Measurements from ENCODE around the gene TGFBI. TPM values are rescaled to one million over a fixed set of nuclear protein-coding genes. Genes with fewer than 3 reads are reported as not detected.

TGFBI gene
- total RNA-seq, 1 donor from 2014 or later: 27.9 TPM

DNA sequence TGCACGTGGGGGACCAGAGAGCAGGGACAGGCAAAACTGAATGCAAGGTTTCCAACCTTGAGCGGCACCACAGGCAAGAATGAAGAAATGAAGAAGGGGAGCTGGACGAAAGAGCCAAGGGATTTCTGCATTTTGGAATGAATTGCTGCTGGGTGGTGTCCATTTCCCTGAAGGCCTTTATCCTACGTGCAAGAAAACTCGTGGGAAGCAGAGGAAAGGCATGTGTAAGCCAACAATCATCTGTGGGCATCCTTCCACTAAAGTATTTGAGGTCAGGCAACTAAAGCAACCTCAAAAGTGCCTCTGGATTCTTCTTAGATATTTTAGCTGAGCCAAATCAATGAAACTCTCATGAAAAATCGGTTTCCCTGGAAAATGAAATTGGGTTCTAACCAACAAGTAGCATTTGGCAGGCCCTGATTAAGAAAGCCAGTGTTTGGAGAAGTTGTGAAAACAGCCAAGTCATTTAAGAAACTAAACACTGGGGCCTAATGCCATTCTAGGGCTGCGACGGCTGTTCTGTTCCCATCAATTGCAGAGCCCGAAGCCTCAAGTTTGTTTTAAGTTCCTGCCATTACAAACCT lies 4.7 kb upstream of the TGFBI start:
- Mint-ChIP-seq H3K4me3 (ENCODE audit: unreplicated experiment) (no peak overlapping the region), H3K9me3 (ENCODE audit: unreplicated experiment) (no peaks in the 10 kb centered on the region), H3K36me3 (ENCODE audit: low read depth, unreplicated experiment) (no peaks in the 10 kb centered on the region), H3K4me1 (ENCODE audit: unreplicated experiment) (peaks cover 6% of the 10 kb centered on the region), H3K27ac (ENCODE audit: unreplicated experiment) (no peak overlapping the region), H3K27me3 (ENCODE audit: unreplicated experiment) (peaks cover 13% of the 10 kb centered on the region)
- TF ChIP-seq, protein P1, sequence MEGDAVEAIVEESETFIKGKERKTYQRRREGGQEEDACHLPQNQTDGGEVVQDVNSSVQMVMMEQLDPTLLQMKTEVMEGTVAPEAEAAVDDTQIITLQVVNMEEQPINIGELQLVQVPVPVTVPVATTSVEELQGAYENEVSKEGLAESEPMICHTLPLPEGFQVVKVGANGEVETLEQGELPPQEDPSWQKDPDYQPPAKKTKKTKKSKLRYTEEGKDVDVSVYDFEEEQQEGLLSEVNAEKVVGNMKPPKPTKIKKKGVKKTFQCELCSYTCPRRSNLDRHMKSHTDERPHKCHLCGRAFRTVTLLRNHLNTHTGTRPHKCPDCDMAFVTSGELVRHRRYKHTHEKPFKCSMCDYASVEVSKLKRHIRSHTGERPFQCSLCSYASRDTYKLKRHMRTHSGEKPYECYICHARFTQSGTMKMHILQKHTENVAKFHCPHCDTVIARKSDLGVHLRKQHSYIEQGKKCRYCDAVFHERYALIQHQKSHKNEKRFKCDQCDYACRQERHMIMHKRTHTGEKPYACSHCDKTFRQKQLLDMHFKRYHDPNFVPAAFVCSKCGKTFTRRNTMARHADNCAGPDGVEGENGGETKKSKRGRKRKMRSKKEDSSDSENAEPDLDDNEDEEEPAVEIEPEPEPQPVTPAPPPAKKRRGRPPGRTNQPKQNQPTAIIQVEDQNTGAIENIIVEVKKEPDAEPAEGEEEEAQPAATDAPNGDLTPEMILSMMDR (IDR thresholded peaks at IDR 0.05; ENCODE audit: unreplicated experiment): no peak
- DNase-seq (ENCODE audit: low spot score): no peak

DNA sequence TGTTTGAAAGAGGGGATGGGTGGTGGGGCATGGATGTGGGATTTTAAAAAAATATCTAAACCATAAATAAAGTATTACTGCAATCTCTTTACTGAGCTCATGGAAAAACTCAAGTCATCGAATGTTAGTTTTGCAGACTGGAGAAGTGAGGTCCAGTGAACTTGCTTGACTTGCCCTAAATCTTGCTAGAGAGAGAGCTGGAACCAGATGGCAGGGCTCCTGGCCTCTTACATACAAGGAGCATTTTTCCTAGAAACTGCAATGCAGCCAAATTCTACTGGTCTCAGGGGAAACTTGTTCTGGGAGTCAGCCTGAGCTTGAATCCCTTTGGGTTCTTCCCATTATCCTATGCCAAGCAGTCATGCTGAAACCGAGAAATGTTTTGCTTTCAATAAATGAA lies 2.9 kb upstream of the TGFBI start:
- H3K27me3 Mint-ChIP-seq (ENCODE audit: unreplicated experiment): peaks cover 10% of the 10 kb centered on the region
- H3K4me1 Mint-ChIP-seq (ENCODE audit: unreplicated experiment): peaks cover 3% of the 10 kb centered on the region

DNA sequence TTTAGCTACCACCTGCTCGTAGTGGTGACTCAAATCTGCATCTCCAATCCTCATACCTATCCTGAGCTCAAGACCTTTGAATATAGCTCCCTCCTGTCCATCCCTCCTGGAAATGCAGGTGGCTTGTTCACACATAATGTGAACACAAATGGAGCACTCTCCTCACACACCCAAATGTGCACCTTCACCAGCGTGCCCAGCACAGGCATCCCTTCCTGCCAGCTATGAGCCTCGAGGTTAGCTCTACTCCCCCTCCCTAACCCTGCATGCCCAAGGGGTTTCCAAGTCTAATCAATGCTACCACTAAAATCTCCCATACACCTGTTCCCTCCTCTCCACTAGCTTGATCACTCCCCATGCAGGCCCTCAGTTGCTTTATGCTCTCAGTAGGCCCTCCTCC lies 2.2 kb upstream of the TGFBI start:
- peaks cover 8% of the 10 kb centered on the region for H3K4me1 Mint-ChIP-seq (ENCODE audit: unreplicated experiment)
- H3K27me3 Mint-ChIP-seq (ENCODE audit: unreplicated experiment): peaks cover 10% of the 10 kb centered on the region
- TF ChIP-seq, protein P1 (IDR thresholded peaks at IDR 0.05; ENCODE audit: unreplicated experiment): no peak
- no peak overlapping the region for H3K27ac Mint-ChIP-seq (ENCODE audit: unreplicated experiment)
- H3K36me3 Mint-ChIP-seq (ENCODE audit: low read depth, unreplicated experiment): no peaks in the 10 kb centered on the region
- no peaks in the 10 kb centered on the region for H3K9me3 Mint-ChIP-seq (ENCODE audit: unreplicated experiment)
- no peak overlapping the region for H3K4me3 Mint-ChIP-seq (ENCODE audit: unreplicated experiment)
- no peak for DNase-seq (ENCODE audit: low spot score)

More for the DNA sequence above, 2.9 kb upstream of the TGFBI start:
- Mint-ChIP-seq H3K36me3 (ENCODE audit: low read depth, unreplicated experiment) (no peaks in the 10 kb centered on the region), H3K27ac (ENCODE audit: unreplicated experiment) (no peak overlapping the region), H3K9me3 (ENCODE audit: unreplicated experiment) (no peaks in the 10 kb centered on the region), H3K4me3 (ENCODE audit: unreplicated experiment) (no peak overlapping the region)
- no peak for DNase-seq (ENCODE audit: low spot score)
- TF ChIP-seq, protein P1 (IDR thresholded peaks at IDR 0.05; ENCODE audit: unreplicated experiment): no peak

DNA sequence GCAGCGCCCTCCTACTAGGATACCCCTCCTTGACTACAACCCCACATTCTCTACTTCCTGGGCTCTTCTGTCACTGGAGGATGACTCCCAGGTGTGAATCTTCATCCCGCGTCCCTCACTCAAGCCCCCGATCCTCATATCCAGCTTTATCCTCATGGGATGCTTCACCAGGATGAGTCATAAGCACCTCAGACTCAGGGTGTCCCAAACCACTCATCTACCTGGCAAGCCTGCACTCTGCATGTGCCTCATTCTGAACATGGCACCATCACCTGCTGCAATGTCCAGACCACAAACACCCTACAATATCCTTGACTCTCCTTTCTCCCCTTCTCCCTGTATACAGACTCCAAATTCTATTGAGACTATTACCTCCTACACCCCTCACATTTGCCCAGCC lies 1.5 kb upstream of the TGFBI start:
- H3K27ac Mint-ChIP-seq (ENCODE audit: unreplicated experiment): no peak overlapping the region
- H3K27me3 Mint-ChIP-seq (ENCODE audit: unreplicated experiment): peaks cover 12% of the 10 kb centered on the region
- peak overlapping the region; percentile 9 for H3K4me3 Mint-ChIP-seq (ENCODE audit: unreplicated experiment)
- TF ChIP-seq, protein P1 (IDR thresholded peaks at IDR 0.05; ENCODE audit: unreplicated experiment): no peak
- H3K4me1 Mint-ChIP-seq (ENCODE audit: unreplicated experiment): peaks cover 12% of the 10 kb centered on the region
- H3K36me3 Mint-ChIP-seq (ENCODE audit: low read depth, unreplicated experiment): no peaks in the 10 kb centered on the region
- no peak for DNase-seq (ENCODE audit: low spot score)
- H3K9me3 Mint-ChIP-seq (ENCODE audit: unreplicated experiment): no peaks in the 10 kb centered on the region

DNA sequence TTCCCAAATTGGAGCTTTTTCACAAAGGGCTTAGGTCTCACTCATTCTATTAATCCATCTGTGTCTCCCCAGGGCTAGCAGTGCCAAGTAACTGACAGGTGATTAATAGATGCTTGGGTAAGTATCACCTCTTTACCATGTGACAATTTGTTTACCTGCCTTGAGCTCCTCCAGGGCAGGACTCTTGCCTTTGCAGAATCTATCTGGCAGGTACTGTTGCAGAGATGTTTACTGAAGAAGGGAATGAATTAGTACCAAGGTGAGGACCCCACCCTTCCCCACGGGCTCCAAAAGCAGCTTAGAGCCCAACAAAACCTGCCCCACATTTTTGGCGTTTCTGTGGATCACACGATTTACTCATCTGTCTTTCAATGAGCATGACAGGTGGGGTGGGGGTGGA lies 698 bp upstream of the TGFBI start:
- Mint-ChIP-seq H3K9me3 (ENCODE audit: unreplicated experiment) (no peaks in the 10 kb centered on the region), H3K4me1 (ENCODE audit: unreplicated experiment) (peaks cover 14% of the 10 kb centered on the region), H3K4me3 (ENCODE audit: unreplicated experiment) (no peak overlapping the region), H3K36me3 (ENCODE audit: low read depth, unreplicated experiment) (no peaks in the 10 kb centered on the region), H3K27ac (ENCODE audit: unreplicated experiment) (no peak overlapping the region), H3K27me3 (ENCODE audit: unreplicated experiment) (peaks cover 12% of the 10 kb centered on the region)
- DNase-seq (ENCODE audit: low spot score): no peak
- TF ChIP-seq, protein P1 (IDR thresholded peaks at IDR 0.05; ENCODE audit: unreplicated experiment): no peak

Measured in endothelial cell (in vitro differentiated cells).